SJSA1 (cell line): ENCODE measurements around the gene ADAM33. TPM values are rescaled to one million over a fixed set of nuclear protein-coding genes. Genes with fewer than 3 reads are reported as not detected.

Source experiments
- DNase-seq, 2 experiments: peaks; one replicate each; pipeline ENCODE4 v3.0.0-alpha.2; 2015 to 2020; ENCODE audit warnings: low spot score in 2 of 2, low read depth in 1 of 2
- H3K27ac ChIP-seq: fragments of 250-450 bp; sonication (Bioruptor Pico); 2 replicates; pipeline ENCODE4 v1.5.1; 2020; ENCODE audit warnings: mild to moderate bottlenecking, moderate library complexity
- H3K27me3 ChIP-seq: fragments of 250-450 bp; sonication (Bioruptor Pico); replicated peaks from 2 replicates; pipeline ENCODE4 v1.5.1; 2020; ENCODE audit warnings: mild to moderate bottlenecking, moderate library complexity
- H3K36me3 ChIP-seq: fragments of 250-450 bp; sonication (Bioruptor Pico); 2 replicates; pipeline ENCODE4 v1.5.1; 2020; ENCODE audit warnings: mild to moderate bottlenecking
- H3K4me1 ChIP-seq: fragments of 250-450 bp; sonication (Bioruptor Pico); replicated peaks from 2 replicates; pipeline ENCODE4 v1.6.1; 2021; ENCODE audit warnings: mild to moderate bottlenecking
- H3K4me3 ChIP-seq: fragments of 250-450 bp; sonication (Bioruptor Pico); 2 replicates; pipeline ENCODE4 v1.5.1; 2020; ENCODE audit warnings: mild to moderate bottlenecking
- H3K9me3 ChIP-seq: fragments of 250-450 bp; sonication (Bioruptor Pico); replicated peaks from 2 replicates; pipeline ENCODE4 v1.5.1; 2020; ENCODE audit warnings: mild to moderate bottlenecking
- total RNA-seq: library from RNA; depleted of rRNA; stranded (reverse); fragments of >200 nt; shearing (Covaris generic); gene quantifications from 2 replicates; pipeline ENCODE4 v1.2.3, GENCODE V29; 2014

ADAM33 gene
- total RNA-seq, 1 experiment from 2014 or later: not detected

DNA sequence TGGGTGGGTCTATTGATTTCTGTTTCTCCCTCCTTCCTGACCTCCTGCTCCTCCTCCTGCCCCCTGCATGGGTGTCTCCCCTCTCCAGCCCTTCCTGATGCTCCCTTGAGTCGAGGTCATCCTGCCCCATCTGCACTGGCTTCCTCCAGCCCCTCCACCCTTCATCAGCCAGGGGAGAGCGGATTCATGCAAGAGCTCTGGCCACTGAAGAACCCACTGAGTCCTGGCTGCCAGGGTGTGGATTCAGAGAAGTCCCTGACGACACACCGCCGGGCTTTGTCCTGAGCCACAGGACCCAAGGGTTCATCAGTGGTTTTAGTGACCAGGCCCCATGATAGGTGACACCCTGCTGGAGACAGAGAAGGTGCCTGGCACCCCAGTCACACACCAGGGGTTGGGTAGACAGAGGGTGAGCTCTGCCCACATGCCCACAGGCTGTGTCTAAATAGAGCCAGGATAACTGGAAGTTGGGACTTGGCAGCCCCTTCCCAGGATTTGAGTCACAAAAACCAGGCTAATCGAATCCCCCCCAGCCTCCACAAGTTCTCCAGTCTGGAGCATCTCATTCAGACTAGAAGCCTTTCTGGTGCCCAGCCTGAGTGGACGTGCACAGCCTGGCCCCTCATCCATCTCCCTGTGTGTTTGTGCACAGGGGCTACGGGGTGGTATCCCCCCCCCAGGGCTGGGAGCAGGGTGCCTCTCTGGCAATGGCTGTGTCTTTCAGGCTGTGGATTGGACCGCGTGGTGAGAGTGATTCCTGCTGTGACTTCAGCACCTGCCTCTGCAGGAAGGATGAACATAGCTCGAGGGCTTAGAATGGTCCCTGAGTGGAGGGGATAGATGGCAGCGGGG lies 19.8 kb downstream of the ADAM33 start:
- Histone ChIP-seq H3K9me3 (no peaks in the 10 kb centered on the region), H3K4me3 (no peak overlapping the region), H3K27ac (no peak overlapping the region), H3K36me3 (no peaks in the 10 kb centered on the region), H3K4me1 (peaks cover 4% of the 10 kb centered on the region; the same call in 1 of the 2 replicates), H3K27me3 (peaks cover 59% of the 10 kb centered on the region)
- no peak for DNase-seq

DNA sequence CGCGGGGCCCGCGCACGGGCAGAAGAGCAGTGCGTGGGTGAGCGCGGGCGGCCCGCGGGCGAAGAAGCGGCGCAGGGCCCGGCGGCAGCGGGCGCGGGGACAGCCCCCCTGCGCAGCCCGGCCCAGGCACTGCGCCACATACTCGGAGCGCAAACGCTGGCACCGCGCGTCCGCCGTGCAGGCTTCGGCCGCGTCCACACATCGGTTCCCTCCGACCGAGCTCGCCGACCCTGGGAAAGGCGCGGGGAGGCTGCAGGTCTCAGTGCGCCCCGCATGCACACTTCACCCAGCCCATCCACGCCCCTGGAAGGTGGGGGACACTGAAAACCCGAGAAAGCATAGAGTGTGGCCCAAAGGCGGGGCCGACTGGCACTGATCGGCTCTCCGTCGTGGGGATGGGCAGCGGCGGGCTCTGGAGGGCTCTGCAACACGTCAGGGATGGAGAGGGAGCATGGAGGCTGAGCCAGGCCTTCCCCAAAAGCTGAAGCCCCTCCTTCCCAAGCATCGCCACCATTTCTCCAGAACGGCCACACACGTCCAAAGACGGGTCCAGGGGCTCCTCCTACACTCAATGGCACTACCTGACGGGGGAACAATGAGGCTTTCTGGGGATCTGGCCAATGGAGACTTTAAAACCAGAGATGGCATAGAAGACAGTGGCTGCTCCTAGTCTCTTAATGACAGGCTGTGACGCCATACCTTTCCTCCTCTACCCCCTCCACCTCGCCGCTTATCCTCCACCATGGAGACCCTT lies 20.6 kb downstream of the ADAM33 start:
- H3K27me3 ChIP-seq: peaks cover 59% of the 10 kb centered on the region
- H3K36me3 ChIP-seq: no peaks in the 10 kb centered on the region
- no peak overlapping the region for H3K27ac ChIP-seq
- H3K4me3 ChIP-seq: no peak overlapping the region
- no peak for DNase-seq
- peaks cover 4% of the 10 kb centered on the region; the same call in 1 of the 2 replicates for H3K4me1 ChIP-seq
- H3K9me3 ChIP-seq: no peaks in the 10 kb centered on the region

DNA sequence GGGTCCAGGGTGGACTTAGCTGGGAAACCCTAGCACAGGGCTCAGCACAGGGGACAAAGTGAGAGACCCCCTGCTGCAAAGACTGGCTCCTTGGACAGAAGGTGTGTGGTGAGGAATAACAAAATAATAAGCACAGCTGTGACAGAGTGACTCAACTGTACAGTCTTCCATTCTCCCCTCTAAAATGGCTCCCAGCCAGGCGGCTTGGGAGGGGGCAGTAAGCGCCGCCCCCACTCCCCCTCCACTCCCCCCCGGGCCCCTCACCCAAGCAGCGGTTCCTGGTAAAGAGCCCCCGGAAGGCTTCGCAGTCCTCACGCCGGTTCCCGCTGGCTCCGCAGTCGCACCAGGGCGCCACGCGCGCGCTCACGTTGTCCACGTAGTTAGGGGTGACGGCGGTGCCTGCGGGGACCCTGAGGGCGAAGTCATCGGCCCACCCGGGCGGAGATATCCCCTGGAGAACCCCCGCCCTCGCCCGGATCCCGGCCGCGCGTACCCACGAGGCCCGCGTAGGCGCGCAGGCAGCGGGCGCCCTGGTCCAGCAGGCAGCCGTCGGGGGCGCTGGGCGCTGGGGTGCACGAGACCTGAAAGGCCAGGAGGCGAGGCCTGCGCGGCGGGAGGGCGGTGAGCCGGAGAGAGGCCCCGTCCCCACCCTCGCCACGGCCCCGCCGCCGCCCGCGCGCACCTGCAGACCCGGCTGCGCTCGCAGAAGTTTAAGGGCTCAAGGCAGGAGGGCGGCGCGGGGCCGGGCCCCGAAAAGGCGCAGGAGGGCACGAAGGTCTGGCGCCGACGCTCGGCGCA lies 21.3 kb downstream of the ADAM33 start:
- H3K27me3 ChIP-seq: peaks cover 59% of the 10 kb centered on the region
- H3K4me1 ChIP-seq: peaks cover 4% of the 10 kb centered on the region; the same call in 1 of the 2 replicates
- H3K9me3 ChIP-seq: no peaks in the 10 kb centered on the region
- H3K4me3 ChIP-seq: no peak overlapping the region
- no peak for DNase-seq
- no peaks in the 10 kb centered on the region for H3K36me3 ChIP-seq
- H3K27ac ChIP-seq: no peak overlapping the region

- no peak for DNase-seq
- Histone ChIP-seq H3K9me3 (no peaks in the 10 kb centered on the region), H3K27me3 (peaks cover 59% of the 10 kb centered on the region), H3K4me3 (no peak overlapping the region), H3K4me1 (peaks cover 4% of the 10 kb centered on the region; the same call in 1 of the 2 replicates), H3K36me3 (no peaks in the 10 kb centered on the region), H3K27ac (no peak overlapping the region)
Measured at GRCh38 chr20:3659492-3660261, 22.1 kb downstream of the ADAM33 start.

DNA sequence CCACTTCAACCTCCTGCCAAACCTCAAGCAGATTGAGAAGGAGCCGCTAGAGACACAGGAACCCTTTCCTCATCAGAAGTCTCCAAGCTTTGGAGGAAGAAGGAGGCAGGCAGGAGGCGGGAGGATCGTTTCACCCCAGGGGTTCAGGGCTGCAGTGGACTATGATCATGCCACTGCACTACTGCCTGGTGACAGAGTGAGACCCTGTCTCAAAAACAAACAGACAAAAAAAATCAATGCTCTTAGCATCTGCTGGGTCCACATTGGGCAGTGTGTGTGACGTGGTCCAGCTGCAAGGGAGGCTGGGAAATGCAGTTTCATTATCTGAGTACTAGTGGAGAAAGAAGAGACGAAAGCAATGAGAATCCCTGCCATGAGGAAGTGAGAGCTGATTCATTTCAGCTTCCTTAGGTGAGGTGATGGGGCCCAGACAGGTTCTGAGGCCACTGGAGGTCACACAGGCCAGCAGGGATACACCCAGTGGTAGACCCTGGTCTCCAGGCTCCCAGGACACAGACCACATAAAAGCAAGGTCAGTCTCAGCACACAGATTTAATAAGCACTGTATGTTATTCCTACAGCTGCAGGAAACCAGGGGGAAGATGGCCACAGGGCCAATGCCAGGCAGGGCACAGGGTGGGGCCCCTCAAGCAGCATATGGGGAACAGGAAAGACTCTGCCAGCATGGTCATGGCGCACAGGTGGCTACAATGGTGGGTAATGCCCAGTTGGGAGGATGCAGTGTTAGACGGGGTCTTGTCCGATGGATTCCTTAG lies 22.9 kb downstream of the ADAM33 start:
- Histone ChIP-seq H3K4me3 (no peak overlapping the region), H3K4me1 (peaks cover 4% of the 10 kb centered on the region; the same call in 1 of the 2 replicates), H3K36me3 (no peaks in the 10 kb centered on the region), H3K9me3 (no peaks in the 10 kb centered on the region), H3K27ac (no peak overlapping the region), H3K27me3 (peaks cover 51% of the 10 kb centered on the region)
- no peak for DNase-seq

GRCh38 chr20:3658019-3658715 lies 23.6 kb downstream of the ADAM33 start:
- DNase-seq: no peak
- H3K36me3 ChIP-seq: no peaks in the 10 kb centered on the region
- H3K4me1 ChIP-seq: peaks cover 4% of the 10 kb centered on the region; the same call in 1 of the 2 replicates
- H3K27ac ChIP-seq: no peak overlapping the region
- no peak overlapping the region for H3K4me3 ChIP-seq
- peaks cover 47% of the 10 kb centered on the region for H3K27me3 ChIP-seq
- H3K9me3 ChIP-seq: no peaks in the 10 kb centered on the region

GRCh38 chr20:3655131-3655405 lies 26.7 kb downstream of the ADAM33 start:
- H3K4me1 ChIP-seq: peaks cover 6% of the 10 kb centered on the region; the same call in 1 of the 2 replicates
- H3K27ac ChIP-seq: no peak overlapping the region
- H3K9me3 ChIP-seq: no peaks in the 10 kb centered on the region
- DNase-seq: no peak
- H3K36me3 ChIP-seq: no peaks in the 10 kb centered on the region
- peaks cover 23% of the 10 kb centered on the region for H3K27me3 ChIP-seq
- H3K4me3 ChIP-seq: no peak overlapping the region

GRCh38 chr20:3654326-3655130 lies 27.3 kb downstream of the ADAM33 start:
- no peak for DNase-seq
- Histone ChIP-seq H3K27me3 (peaks cover 17% of the 10 kb centered on the region), H3K4me3 (no peak overlapping the region), H3K4me1 (peaks cover 6% of the 10 kb centered on the region; the same call in 1 of the 2 replicates), H3K36me3 (no peaks in the 10 kb centered on the region), H3K9me3 (no peaks in the 10 kb centered on the region), H3K27ac (no peak overlapping the region)

GRCh38 chr20:3653921-3654320 lies 27.9 kb downstream of the ADAM33 start:
- Histone ChIP-seq H3K9me3 (no peaks in the 10 kb centered on the region), H3K27ac (no peak overlapping the region), H3K27me3 (peaks cover 13% of the 10 kb centered on the region; the same call in 1 of the 2 replicates), H3K4me3 (no peak overlapping the region), H3K36me3 (no peaks in the 10 kb centered on the region), H3K4me1 (peaks cover 6% of the 10 kb centered on the region; the same call in 1 of the 2 replicates)
- no peak for DNase-seq

DNA sequence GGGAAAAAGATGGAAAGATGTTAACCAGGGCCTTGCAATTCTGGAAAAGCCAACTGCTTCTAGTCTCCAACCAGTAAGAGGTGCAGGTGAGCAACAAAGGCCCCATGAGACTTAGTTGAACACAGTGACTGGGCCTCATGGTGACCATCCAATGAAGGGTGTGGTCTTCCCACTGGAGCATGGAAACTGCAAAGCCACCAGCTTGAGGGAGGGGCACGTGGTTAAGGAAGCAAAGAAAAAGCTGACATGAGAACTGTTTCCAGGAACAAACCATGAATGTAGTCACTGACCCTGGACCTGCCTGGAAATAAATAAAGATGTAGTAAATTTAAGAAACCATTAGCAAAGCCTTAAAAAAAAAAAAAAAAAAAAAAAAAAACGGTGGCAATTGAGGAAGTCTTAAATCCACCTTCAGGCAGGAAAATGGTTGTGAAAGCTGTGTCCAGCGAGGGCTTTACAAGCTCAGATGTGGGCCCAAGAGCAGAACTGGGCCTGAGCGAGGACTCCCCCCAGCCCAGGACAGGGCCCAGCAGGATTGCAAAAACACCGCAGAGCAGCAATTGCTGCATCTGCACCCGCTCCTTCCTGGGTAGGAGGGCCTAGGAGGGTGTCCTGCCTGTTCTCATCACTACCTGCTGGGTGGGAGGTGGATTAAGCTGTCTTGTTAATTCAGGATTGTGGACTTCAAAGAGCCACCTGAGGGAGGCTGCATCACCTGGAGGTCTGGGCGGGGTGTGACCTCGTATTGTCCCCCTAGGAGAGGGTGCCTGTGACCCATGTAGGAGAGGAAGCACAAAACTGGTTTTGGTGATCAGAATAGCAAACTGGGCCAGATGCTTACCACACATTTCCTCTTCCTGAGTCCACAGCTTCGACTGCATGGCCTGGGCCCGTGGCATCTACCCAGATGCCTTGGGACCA lies 28.9 kb downstream of the ADAM33 start:
- no peak overlapping the region for H3K27ac ChIP-seq

More for the DNA sequence above, 28.9 kb downstream of the ADAM33 start:
- no peak for DNase-seq
- H3K4me3 ChIP-seq: no peak overlapping the region
- H3K4me1 ChIP-seq: 0 out of 2 replicates have a peak, but pooled peaks cover 6% of the 10 kb centered on the region
- 0 out of 2 replicates have a peak, but pooled peaks cover 2% of the 10 kb centered on the region for H3K36me3 ChIP-seq
- H3K27me3 ChIP-seq: peaks cover 6% of the 10 kb centered on the region; the same call in 1 of the 2 replicates
- no peaks in the 10 kb centered on the region for H3K9me3 ChIP-seq
